GM12878 (cell line): Measurements from ENCODE around the gene SERPINH1. TPM values are rescaled to one million over a fixed set of nuclear protein-coding genes. Genes with fewer than 3 reads are reported as not detected.

Source experiments
- BHLHE40 ChIP-seq, 2 experiments: fragments of 450-650 bp in 1 of 2; IDR thresholded peaks; 2 replicates each; pipeline ENCODE4 v1.6.1; 2011 to 2017; ENCODE audit warnings: low read depth in 2 of 2, borderline replicate concordance in 1 of 2, improper control_type of control experiment in 1 of 2, low read length in 1 of 2, mild to moderate bottlenecking in 1 of 2
- BMI1 ChIP-seq: fragments of 450-650 bp; IDR thresholded peaks from 2 replicates; pipeline ENCODE4 v1.6.1; 2016; ENCODE audit warnings: mild to moderate bottlenecking, moderate library complexity, borderline replicate concordance
- CBX5 ChIP-seq: sonication (generic); IDR thresholded peaks from 2 replicates; pipeline ENCODE4 v1.6.1; 2016; ENCODE audit warnings: low read depth, moderate library complexity, mild to moderate bottlenecking, inconsistent platforms
- EED ChIP-seq: sonication (generic); IDR thresholded peaks from 2 replicates; pipeline ENCODE4 v1.6.1; 2016; ENCODE audit warnings: antibody characterized with exemption, low read depth
- IKZF1 ChIP-seq: fragments of 450-650 bp; conservative IDR thresholded peaks from 2 replicates; pipeline ENCODE4 v1.6.1; 2017; ENCODE audit warnings: antibody characterized with exemption, mild to moderate bottlenecking
- IKZF2 ChIP-seq, 2 experiments: fragments of 450-650 bp; IDR thresholded peaks; 2 replicates each; pipeline ENCODE4 v1.6.1; 2017; ENCODE audit warnings: mild to moderate bottlenecking in 2 of 2, moderate library complexity in 2 of 2
- MAX ChIP-seq: IDR thresholded peaks from 2 replicates; pipeline ENCODE4 v1.6.1; 2012; ENCODE audit warnings: low read depth, low read length, improper control_type of control experiment
- MEF2B ChIP-seq: fragments of 450-650 bp; IDR thresholded peaks from 2 replicates; pipeline ENCODE4 v1.6.1; 2018; ENCODE audit warnings: mild to moderate bottlenecking, moderate library complexity; ENCODE audit not compliant: partially characterized antibody, poor library complexity, severe bottlenecking
- MLLT1 ChIP-seq: fragments of 450-650 bp; IDR thresholded peaks from 2 replicates; pipeline ENCODE4 v1.6.1; 2016; ENCODE audit warnings: mild to moderate bottlenecking
- NBN ChIP-seq: fragments of 450-650 bp; IDR thresholded peaks from 2 replicates; pipeline ENCODE4 v1.6.1; 2016
- RAD51 ChIP-seq: fragments of 450-650 bp; IDR thresholded peaks from 2 replicates; pipeline ENCODE4 v1.6.1; 2016; ENCODE audit warnings: moderate library complexity, mild to moderate bottlenecking, inconsistent platforms
- SMARCA5 ChIP-seq: fragments of 450-650 bp; IDR thresholded peaks from 2 replicates; pipeline ENCODE4 v1.6.1; 2017; ENCODE audit warnings: mild to moderate bottlenecking
- SPI1 ChIP-seq: IDR thresholded peaks from 2 replicates; pipeline ENCODE4 v1.6.1; 2011; ENCODE audit warnings: low read depth, mild to moderate bottlenecking, low read length, moderate library complexity, borderline replicate concordance; ENCODE audit not compliant: insufficient read depth
- polyA plus RNA-seq, 11 experiments: library from polyadenylated mRNA; depleted of rRNA in 4 of 11; unstranded in 6 of 11; stranded (reverse) in 5 of 11; fragments of >200 nt; fragmentation: Nextera tagmentation in 4 of 11; fragmentation: Illumina TruSeq in 1 of 11; extraction: Ambion mirVana in 4 of 11; extraction: Trizol in 1 of 11; gene quantifications; 1 replicate in 1 of 11; 2 replicates in 10 of 11; pipeline versions ENCODE4 v1.2.1 to v1.2.3, GENCODE V29; 2011 to 2016; ENCODE audit warnings: inconsistent platforms in 2 of 11, missing spikeins in 2 of 11, low read depth in 1 of 11
- total RNA-seq, 4 experiments: library from RNA; depleted of rRNA in 3 of 4; stranded (reverse); fragments of >200 nt in 3 of 4; fragmentation: Illumina TruSeq in 1 of 4; extraction: Trizol in 1 of 4; gene quantifications; 2 replicates each; pipeline versions ENCODE4 v1.2.1 to v1.2.3, GENCODE V29; 2013 to 2021

The SERPINH1 gene
- total and polyA plus RNA-seq, 10 of the 15 experiments (the other 5 are each of a cell fraction or from before 2014, with no cell fraction given): 0.34 to 19.8 (median 13.7) TPM

GRCh38 chr11:75576499-75576918 is 14.5 kb downstream of the SERPINH1 start (continued):
- TF ChIP-seq SPI1: peak; percentile 95
- peak; percentile 59 for TF ChIP-seq IKZF1
- TF ChIP-seq SMARCA5: no peak
- TF ChIP-seq MLLT1: 0 out of 2 replicates have a peak, but pooled peaks have one; percentile 18
- TF ChIP-seq MEF2B: peak; percentile 70
- peak; percentile 95 for TF ChIP-seq MAX
- peak; percentile 87 for TF ChIP-seq RAD51
- TF ChIP-seq NBN: peak; percentile 71; the same call in 1 of the 2 replicates
- TF ChIP-seq IKZF2 (IDR thresholded peaks at IDR 0.05): peak; percentile 56 to 59; a peak in 2 of 4 replicates
- TF ChIP-seq EED: no peak
- no peak for TF ChIP-seq CBX5
- TF ChIP-seq BHLHE40 (IDR thresholded peaks at IDR 0.05; ENCODE audit: borderline replicate concordance in 1 of 2, low read depth in 2 of 2, low read length in 1 of 2): peak in 1 of 2 experiments; percentile 14; a peak in 1 of 4 replicates
- no peak for TF ChIP-seq BMI1
- TF ChIP-seq, all 136 proteins: peak for 17
